CD4-positive, alpha-beta T cell (primary cell): ENCODE data around the gene ARF3. TPM values are rescaled to one million over a fixed set of nuclear protein-coding genes. Genes with fewer than 3 reads are reported as not detected.

Experiments
- ATAC-seq: fragments of 200-7000 bp; cut with Tn5 transposase; one replicate; pipeline ENCODE4 v1.10.0; 2022; ENCODE audit warnings: mild to moderate bottlenecking; ENCODE audit not compliant: poor library complexity
- CTCF ChIA-PET: fragments of 350-600 bp; sonication (Branson Sonifier 250); formaldehyde crosslinking; loops from one replicate; lab custom pipeline; 2021; ENCODE audit warnings: antibody characterized with exemption, inconsistent platforms; lab: Charles Lee
- POLR2A ChIA-PET: fragments of 350-600 bp; sonication (Branson Sonifier 250); formaldehyde crosslinking; loops from one replicate; lab custom pipeline; 2021; ENCODE audit warnings: antibody characterized with exemption, inconsistent platforms; lab: Charles Lee
- DNase-seq, 14 experiments: peaks; one replicate each; pipeline ENCODE4 v3.0.0-alpha.2; 2013 to 2020; ENCODE audit warnings: mixed read lengths in 2 of 14
- H3K27ac ChIP-seq, 2 donors: one replicate each; pipeline versions ENCODE4 v1.5.1 to v1.7.0; 2013; ENCODE audit warnings: low read length in 2 of 2, low read depth in 1 of 2, mild to moderate bottlenecking in 1 of 2
- H3K27me3 ChIP-seq, 2 experiments: 1 replicate in 1 of 2; 2 replicates in 1 of 2; pipeline versions ENCODE4 v1.6.1 to v1.7.0; 2013; ENCODE audit warnings: low read length in 2 of 2, control low read depth in 1 of 2, mild to moderate bottlenecking in 1 of 2, moderate library complexity in 1 of 2; ENCODE audit not compliant: insufficient read depth in 2 of 2, control insufficient read depth in 1 of 2
- H3K36me3 ChIP-seq: one replicate; pipeline ENCODE4 v1.6.1; 2013; ENCODE audit warnings: low read length, control low read depth; ENCODE audit not compliant: insufficient read depth
- H3K4me1 ChIP-seq: one replicate; pipeline ENCODE4 v1.6.1; 2013; ENCODE audit warnings: low read length, control low read depth; ENCODE audit not compliant: insufficient read depth
- H3K4me3 ChIP-seq: one replicate; pipeline ENCODE4 v1.5.1; 2013; ENCODE audit warnings: mild to moderate bottlenecking, low read length, moderate library complexity
- H3K9me3 ChIP-seq, 2 experiments: 1 replicate in 1 of 2; 2 replicates in 1 of 2; pipeline versions ENCODE4 v1.6.1 to v1.7.0; 2013; ENCODE audit warnings: low read length in 2 of 2, mild to moderate bottlenecking in 2 of 2, control low read depth in 1 of 2, moderate library complexity in 1 of 2; ENCODE audit not compliant: control insufficient read depth in 1 of 2, insufficient read depth in 1 of 2
- H3K27ac Mint-ChIP-seq: one replicate; pipeline ENCODE4 v1.8.0; 2020; ENCODE audit warnings: mixed read lengths
- H3K27me3 Mint-ChIP-seq: one replicate; pipeline ENCODE4 v1.8.0; 2021; ENCODE audit warnings: mixed read lengths
- H3K36me3 Mint-ChIP-seq: one replicate; pipeline ENCODE4 v1.8.0; 2021; ENCODE audit warnings: low read depth, mixed read lengths
- H3K4me1 Mint-ChIP-seq: one replicate; pipeline ENCODE4 v1.8.0; 2021; ENCODE audit warnings: low read depth, mixed read lengths
- H3K4me3 Mint-ChIP-seq: one replicate; pipeline ENCODE4 v1.8.0; 2020; ENCODE audit warnings: mild to moderate bottlenecking, mixed read lengths
- H3K9me3 Mint-ChIP-seq: one replicate; pipeline ENCODE4 v1.8.0; 2020; ENCODE audit warnings: mixed read lengths
- intact Hi-C, 2 experiments: fragments of 100-400 bp; cut with DNase I in 1 of 2; cut with micrococcal nuclease in 1 of 2; formaldehyde crosslinking; loops; one replicate each; pipeline versions ENCODE4 v1.15.1 to v1.9.0; 2023 to 2025; cut with DNase I, micrococcal nuclease
- total RNA-seq, 174 experiments: library from RNA in 2 of 174; stranded (reverse) in 2 of 174; gene quantifications; one replicate each; pipeline ENCODE4 v1.2.3 and lab custom pipeline; 2021 to 2026
- TF ChIP-seq, protein P1 (sequence below): fragments of 200-600 bp; IDR thresholded peaks from one replicate; pipeline ENCODE4 v1.8.0; 2022; ENCODE audit warnings: antibody characterized with exemption, mild to moderate bottlenecking

The ARF3 gene
- total RNA-seq, 2 experiments from 2014 or later = 32.0 to 34.6 TPM

DNA sequence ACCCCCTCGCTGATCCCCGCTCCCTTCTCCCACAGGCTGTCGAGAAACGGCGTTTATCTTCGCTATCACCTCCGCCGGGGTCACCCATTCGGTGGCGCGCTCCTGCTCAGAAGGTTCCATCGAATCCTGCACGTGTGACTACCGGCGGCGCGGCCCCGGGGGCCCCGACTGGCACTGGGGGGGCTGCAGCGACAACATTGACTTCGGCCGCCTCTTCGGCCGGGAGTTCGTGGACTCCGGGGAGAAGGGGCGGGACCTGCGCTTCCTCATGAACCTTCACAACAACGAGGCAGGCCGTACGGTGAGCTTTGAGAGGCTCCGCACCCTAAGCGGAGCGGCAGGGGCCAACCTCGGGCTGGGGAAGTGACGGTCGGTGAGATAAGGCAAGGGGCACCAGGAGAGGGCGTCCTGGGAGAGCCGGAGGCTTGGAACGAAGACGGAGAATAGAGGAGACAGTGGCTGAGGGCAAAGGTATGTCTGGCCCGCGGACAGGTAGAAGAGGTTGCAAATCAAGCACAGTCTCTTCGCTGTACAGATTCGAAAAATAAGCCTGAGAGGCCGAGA lies 23.2 kb upstream of the ARF3 start:
- TF ChIP-seq, protein P1, sequence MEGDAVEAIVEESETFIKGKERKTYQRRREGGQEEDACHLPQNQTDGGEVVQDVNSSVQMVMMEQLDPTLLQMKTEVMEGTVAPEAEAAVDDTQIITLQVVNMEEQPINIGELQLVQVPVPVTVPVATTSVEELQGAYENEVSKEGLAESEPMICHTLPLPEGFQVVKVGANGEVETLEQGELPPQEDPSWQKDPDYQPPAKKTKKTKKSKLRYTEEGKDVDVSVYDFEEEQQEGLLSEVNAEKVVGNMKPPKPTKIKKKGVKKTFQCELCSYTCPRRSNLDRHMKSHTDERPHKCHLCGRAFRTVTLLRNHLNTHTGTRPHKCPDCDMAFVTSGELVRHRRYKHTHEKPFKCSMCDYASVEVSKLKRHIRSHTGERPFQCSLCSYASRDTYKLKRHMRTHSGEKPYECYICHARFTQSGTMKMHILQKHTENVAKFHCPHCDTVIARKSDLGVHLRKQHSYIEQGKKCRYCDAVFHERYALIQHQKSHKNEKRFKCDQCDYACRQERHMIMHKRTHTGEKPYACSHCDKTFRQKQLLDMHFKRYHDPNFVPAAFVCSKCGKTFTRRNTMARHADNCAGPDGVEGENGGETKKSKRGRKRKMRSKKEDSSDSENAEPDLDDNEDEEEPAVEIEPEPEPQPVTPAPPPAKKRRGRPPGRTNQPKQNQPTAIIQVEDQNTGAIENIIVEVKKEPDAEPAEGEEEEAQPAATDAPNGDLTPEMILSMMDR = no peak
- Histone ChIP-seq H3K27me3 (peaks cover 13 to 23% of the 10 kb centered on the region in 2 experiments), H3K9me3 (peaks cover 0 to 3% of the 10 kb centered on the region in 2 experiments), H3K27ac (peak overlapping the region in 1 of 2 donors; percentile 44), H3K4me1 (peaks cover 54% of the 10 kb centered on the region), H3K36me3 (no peaks in the 10 kb centered on the region), H3K4me3 (peak overlapping the region; percentile 58)
- CTCF ChIA-PET = interaction anchor here (0.8 to 6.6 kb wide), 9 partner anchors 8 to 112 kb away, joined by 3 to 62 read pairs (median 4); partner anchors contain the start of genes ARF3 and FKBP11
- no peaks in the 10 kb centered on the region for H3K9me3 Mint-ChIP-seq
- intact Hi-C loops = loop anchor here in 1 of 2 experiments (2.0 kb wide), 1 partner anchor 24 kb away; the partner anchor contains the start of gene ARF3
- H3K27ac Mint-ChIP-seq = peak overlapping the region; percentile 82
- peaks cover 54% of the 10 kb centered on the region for H3K4me1 Mint-ChIP-seq
- ATAC-seq (peak; percentile 13), DNase-seq (peak in 5 of 14 experiments; percentile 41 to 71 (median 52))
- H3K4me3 Mint-ChIP-seq = peak overlapping the region; percentile 93
- no peaks in the 10 kb centered on the region for H3K36me3 Mint-ChIP-seq
- peaks cover 49% of the 10 kb centered on the region for H3K27me3 Mint-ChIP-seq
- POLR2A ChIA-PET = interaction anchor here (0.6 to 5.4 kb wide), 10 partner anchors 8 to 208 kb away, joined by 3 to 38 read pairs (median 6); partner anchors contain the start of genes ARF3, DDN, DDX23 and FKBP11

DNA sequence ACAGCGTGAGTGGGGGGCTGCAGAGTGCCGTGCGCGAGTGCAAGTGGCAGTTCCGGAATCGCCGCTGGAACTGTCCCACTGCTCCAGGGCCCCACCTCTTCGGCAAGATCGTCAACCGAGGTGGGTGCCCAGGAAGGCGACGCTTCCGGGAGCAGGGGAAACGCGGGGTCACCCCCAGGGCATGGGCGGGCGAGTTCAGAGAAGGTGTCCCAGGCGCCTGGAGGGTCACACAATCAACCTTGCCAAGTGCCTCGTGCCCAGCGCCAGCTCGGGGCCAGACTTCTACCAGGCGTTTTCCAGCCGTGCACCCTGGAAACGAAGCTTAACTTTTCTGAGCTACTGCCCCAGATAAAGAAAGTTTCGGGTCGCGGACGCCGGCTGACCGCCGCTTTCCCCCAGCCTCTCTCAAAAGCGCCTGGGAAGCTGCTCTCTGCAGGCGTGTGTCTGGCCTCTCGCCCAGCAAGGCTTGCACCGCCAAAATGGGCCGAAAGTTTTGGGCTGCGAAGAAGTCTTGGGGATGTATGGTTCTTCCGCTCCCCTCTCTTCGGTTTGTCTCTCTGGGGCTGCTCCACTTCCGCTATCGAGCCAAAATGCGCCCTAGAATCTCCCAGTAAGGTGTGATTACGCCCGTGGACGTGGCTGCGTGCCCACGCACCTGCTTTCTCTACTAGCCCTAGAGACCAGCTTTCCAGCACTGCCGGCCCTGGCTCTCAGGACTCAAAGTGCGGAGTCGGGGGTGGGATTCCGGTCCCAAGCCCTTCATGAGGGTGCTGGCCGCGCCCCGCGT lies 22.5 kb upstream of the ARF3 start:
- peak overlapping the region; percentile 58 for H3K4me3 ChIP-seq
- DNase-seq (peak in 8 of 14 experiments; percentile 35 to 77 (median 52)), ATAC-seq (peak; percentile 30)
- Mint-ChIP-seq H3K36me3 (no peaks in the 10 kb centered on the region), H3K4me1 (peaks cover 54% of the 10 kb centered on the region), H3K9me3 (no peaks in the 10 kb centered on the region), H3K27me3 (peaks cover 49% of the 10 kb centered on the region), H3K27ac (peak overlapping the region; percentile 82), H3K4me3 (peak overlapping the region; percentile 93)
- POLR2A ChIA-PET = interaction anchor here (0.6 to 5.4 kb wide), 14 partner anchors 8 to 209 kb away, joined by 3 to 38 read pairs (median 6); partner anchors contain the start of genes ARF3, DDN, DDX23 and FKBP11
- intact Hi-C loops = loop anchor here (2.0 to 5.0 kb wide), 4 partner anchors 23 to 57 kb away; partner anchors contain the start of genes ARF3 (in 1 of the 2) and FKBP11 (in 1 of the 2)
- peaks cover 54% of the 10 kb centered on the region for H3K4me1 ChIP-seq
- CTCF ChIA-PET = interaction anchor here (0.8 to 6.6 kb wide), 13 partner anchors 8 to 127 kb away, joined by 3 to 62 read pairs (median 4); partner anchors contain the start of genes ARF3 and FKBP11
- peaks cover 14 to 23% of the 10 kb centered on the region in 2 experiments for H3K27me3 ChIP-seq
- peak overlapping the region in 1 of 2 donors; percentile 44 for H3K27ac ChIP-seq
- TF ChIP-seq, protein P1 = no peak
- peaks cover 0 to 3% of the 10 kb centered on the region in 2 experiments for H3K9me3 ChIP-seq
- no peaks in the 10 kb centered on the region for H3K36me3 ChIP-seq
